HCT116 (cell line): ENCODE data around the gene PTGES2. TPM values are rescaled to one million over a fixed set of nuclear protein-coding genes. Genes with fewer than 3 reads are reported as not detected.

ENCODE experiments used
- ATAC-seq: fragments of 200-7000 bp; cut with Tn5 transposase; 2 replicates; pipeline ENCODE4 v1.9.1; 2020; ENCODE audit warnings: mild to moderate bottlenecking, moderate library complexity
- BruUV-seq: library from RNA; stranded (reverse); fragments of 400-500 nt; replicated peaks from 2 replicates; lab custom pipeline; 2021; lab: Mats Ljungman, UMichigan
- CTCF ChIA-PET: fragments of 300-600 bp; sonication (Branson Sonifier 250); formaldehyde crosslinking; loops from one replicate; lab custom pipeline; 2021; ENCODE audit warnings: antibody characterized with exemption; lab: Charles Lee
- POLR2A ChIA-PET: fragments of 300-600, 350-600 bp; sonication (Branson Sonifier 250); formaldehyde crosslinking; loops from one replicate; lab custom pipeline; 2021; ENCODE audit warnings: antibody characterized with exemption; lab: Charles Lee
- RAD21 ChIA-PET, 2 experiments: fragments of 300-600 bp; sonication (Branson Sonifier 250); formaldehyde crosslinking; loops; one replicate each; lab custom pipeline; 2023; ENCODE audit warnings: low total read pairs in 2 of 2; ENCODE audit not compliant: uncharacterized antibody in 2 of 2, unreplicated experiment in 2 of 2, low non-redundant PET in 1 of 2; lab: Charles Lee
- DNase-seq: peaks from one replicate; pipeline ENCODE4 v3.0.0-alpha.2; 2010; ENCODE audit warnings: low read depth, low spot score
- H2AFZ ChIP-seq: fragments of 200-600 bp; shearing (Covaris generic), sonication (generic); 2 replicates; pipeline ENCODE4 v1.6.1; 2017; ENCODE audit warnings: low read depth, mixed run types, mixed read lengths, antibody characterized with exemption, low read length; ENCODE audit not compliant: poor library complexity, severe bottlenecking
- H3K27ac ChIP-seq: 2 replicates; pipeline ENCODE4 v1.5.1; 2012; ENCODE audit warnings: low read depth, low read length
- H3K27me3 ChIP-seq: fragments of 200-600 bp; sonication (generic); 2 replicates; pipeline ENCODE4 v1.6.1; 2016; ENCODE audit warnings: mixed run types, low read length, mixed read lengths; ENCODE audit not compliant: insufficient read depth
- H3K36me3 ChIP-seq, 2 experiments: fragments of 200-500 bp in 1 of 2; fragments of 200-600 bp in 1 of 2; sonication (Bioruptor generic) in 1 of 2; sonication (generic) in 1 of 2; 2 replicates each; pipeline versions ENCODE4 v1.5.1 to v1.6.1; 2014 to 2016; ENCODE audit warnings: low read length in 2 of 2, inconsistent platforms in 1 of 2, mixed read lengths in 1 of 2, mixed run types in 1 of 2; ENCODE audit not compliant: insufficient read depth in 2 of 2, control insufficient read depth in 1 of 2
- H3K4me1 ChIP-seq, 2 experiments: fragments of 200-600 bp in 1 of 2; sonication (generic) in 1 of 2; 2 replicates each; pipeline versions ENCODE4 v1.5.1 to v1.6.1; 2012 to 2017; ENCODE audit warnings: low read length in 2 of 2, inconsistent platforms in 1 of 2, mild to moderate bottlenecking in 1 of 2, mixed read lengths in 1 of 2, mixed run types in 1 of 2, moderate library complexity in 1 of 2; ENCODE audit not compliant: insufficient read depth in 2 of 2, control insufficient read depth in 1 of 2
- H3K4me2 ChIP-seq: fragments of 200-600 bp; sonication (generic); 2 replicates; pipeline ENCODE4 v1.6.1; 2017; ENCODE audit warnings: mixed run types, low read length, mixed read lengths
- H3K4me3 ChIP-seq, 2 experiments: fragments of 200-600 bp in 1 of 2; sonication (generic) in 1 of 2; replicated peaks in 1 of 2; 2 replicates each; pipeline ENCODE4 v1.5.1; 2011 to 2016; ENCODE audit warnings: low read length in 2 of 2, control low read depth in 1 of 2, low read depth in 1 of 2, mild to moderate bottlenecking in 1 of 2, mixed read lengths in 1 of 2, mixed run types in 1 of 2
- H3K79me2 ChIP-seq: fragments of 200-600 bp; sonication (generic); 2 replicates; pipeline ENCODE4 v1.6.1; 2017; ENCODE audit warnings: mild to moderate bottlenecking, mixed run types, low read length, moderate library complexity, mixed read lengths; ENCODE audit not compliant: insufficient read depth
- H3K9ac ChIP-seq: fragments of 200-600 bp; sonication (generic); 2 replicates; pipeline ENCODE4 v1.6.1; 2016; ENCODE audit warnings: low read length, mixed read lengths
- H3K9me2 ChIP-seq: fragments of 200-600 bp; sonication (generic), shearing (Covaris generic); 2 replicates; pipeline ENCODE4 v1.6.1; 2017; ENCODE audit warnings: mixed run types, mild to moderate bottlenecking, moderate library complexity; ENCODE audit not compliant: insufficient read depth
- H3K9me3 ChIP-seq, 2 experiments: fragments of 200-500 bp in 1 of 2; fragments of 200-600 bp in 1 of 2; sonication (Bioruptor generic) in 1 of 2; sonication (generic) in 1 of 2; 2 replicates each; pipeline ENCODE4 v1.6.1; 2014 to 2017; ENCODE audit warnings: low read length in 2 of 2, mixed read lengths in 2 of 2, inconsistent platforms in 1 of 2, low read depth in 1 of 2, mild to moderate bottlenecking in 1 of 2, mixed run types in 1 of 2, moderate library complexity in 1 of 2; ENCODE audit not compliant: control insufficient read depth in 1 of 2, insufficient read depth in 1 of 2
- H4K20me1 ChIP-seq: fragments of 200-600 bp; sonication (generic), shearing (Covaris generic); 2 replicates; pipeline ENCODE4 v1.6.1; 2017; ENCODE audit warnings: mixed run types, mild to moderate bottlenecking, moderate library complexity; ENCODE audit not compliant: insufficient read depth
- CBX3 ChIP-seq: IDR thresholded peaks from 2 replicates; pipeline ENCODE4 v1.6.1; 2012; ENCODE audit warnings: low read depth
- CTCF ChIP-seq, 3 experiments: fragments of 200-600 bp in 1 of 3; sonication (generic) in 1 of 3; IDR thresholded peaks in 2 of 3; conservative IDR thresholded peaks in 1 of 3; 2 replicates each; pipeline ENCODE4 v1.5.1; 2012 to 2017; ENCODE audit warnings: low read depth in 2 of 3, low read length in 2 of 3, antibody characterized with exemption in 1 of 3, borderline replicate concordance in 1 of 3, control low read depth in 1 of 3, mild to moderate bottlenecking in 1 of 3, mixed read lengths in 1 of 3, mixed run types in 1 of 3, moderate library complexity in 1 of 3; ENCODE audit not compliant: insufficient read depth in 1 of 3
- EGR1 ChIP-seq: IDR thresholded peaks from 2 replicates; pipeline ENCODE4 v1.6.1; 2012; ENCODE audit warnings: low read depth
- EZH2 ChIP-seq: fragments of 200-600 bp; sonication (generic); IDR thresholded peaks from 2 replicates; pipeline ENCODE4 v1.6.1; 2017; ENCODE audit warnings: antibody characterized with exemption, mixed run types
- EZH2phosphoT487 ChIP-seq: fragments of 200-600 bp; IDR thresholded peaks from 2 replicates; pipeline ENCODE4 v1.6.1; 2018; ENCODE audit warnings: antibody characterized with exemption, borderline replicate concordance
- JUND ChIP-seq: IDR thresholded peaks from 2 replicates; pipeline ENCODE4 v1.6.1; 2012
- SIN3A ChIP-seq: IDR thresholded peaks from 2 replicates; pipeline ENCODE4 v1.6.1; 2012; ENCODE audit warnings: low read depth
- SP1 ChIP-seq: IDR thresholded peaks from 2 replicates; pipeline ENCODE4 v1.6.1; 2012; ENCODE audit warnings: low read depth
- TCF7L2 ChIP-seq: IDR thresholded peaks from 2 replicates; pipeline ENCODE4 v1.7.0; 2011; ENCODE audit warnings: borderline replicate concordance, inconsistent platforms; ENCODE audit not compliant: insufficient read depth, insufficient read length; ENCODE audit errors: extremely low read depth
- ZFX ChIP-seq: fragments of 450-650 bp; IDR thresholded peaks from 2 replicates; pipeline ENCODE4 v1.6.1; 2017
- ZNF274 ChIP-seq: fragments of 200-500 bp; sonication (Bioruptor generic); IDR thresholded peaks from 2 replicates; pipeline ENCODE4 v1.6.1; 2014; ENCODE audit warnings: mild to moderate bottlenecking, low read depth, low read length, inconsistent platforms
- intact Hi-C: fragments of 100-400 bp; cut with micrococcal nuclease; formaldehyde crosslinking; loops from 2 replicates; pipeline ENCODE4 v1.10.0; 2022
- total RNA-seq: library from RNA; stranded (reverse); gene quantifications from one replicate; pipeline ENCODE4 v1.2.1, GENCODE V29; 2021; ENCODE audit not compliant: unreplicated experiment

The PTGES2 gene
- total RNA-seq, 1 experiment from 2014 or later = 148 TPM

GRCh38 chr9:128162215-128163026 is 34.9 kb upstream of the PTGES2 start:
- no peaks in the 10 kb centered on the region for H3K27me3 ChIP-seq
- no peak overlapping the region for H3K27ac ChIP-seq
- H3K4me3 ChIP-seq = no peak overlapping the region
- no peak overlapping the region for H3K9ac ChIP-seq
- intact Hi-C loops = no loop called here
- POLR2A ChIA-PET = no interaction called here
- no peaks in the 10 kb centered on the region for H3K9me3 ChIP-seq
- H3K79me2 ChIP-seq = peaks cover 13% of the 10 kb centered on the region
- TF ChIP-seq JUND = no peak
- TF ChIP-seq CBX3 = no peak
- no peak for TF ChIP-seq EZH2
- no peak for TF ChIP-seq ZNF274
- TF ChIP-seq SIN3A = no peak
- no peak for TF ChIP-seq CTCF (IDR thresholded peaks at IDR 0.05 in 2 of 3, conservative IDR thresholded peaks at IDR 0.05 in 1 of 3; ENCODE audit: borderline replicate concordance in 1 of 3, insufficient read depth in 1 of 3, low read depth in 2 of 3, low read length in 2 of 3)
- TF ChIP-seq EGR1 = no peak
- TF ChIP-seq TCF7L2 = no peak
- no peak for TF ChIP-seq ZFX
- TF ChIP-seq SP1 = no peak
- TF ChIP-seq EZH2phosphoT487 = no peak
- TF ChIP-seq, all 23 proteins: peak for 0
- CTCF ChIA-PET = interaction anchor here (0.8 kb wide), 1 partner anchor 21 kb away, joined by 3 read pairs; no protein-coding TSS in a partner anchor
- RAD21 ChIA-PET = no interaction called here
- no peak overlapping the region for H2AFZ ChIP-seq
- no TSS peak for BruUV-seq
- peaks cover 8 to 14% of the 10 kb centered on the region in 2 experiments; a peak in 3 of 4 replicates for H3K36me3 ChIP-seq
- no peak overlapping the region for H3K4me2 ChIP-seq
- DNase-seq (no peak), ATAC-seq (no peak)
- no peaks in the 10 kb centered on the region for H4K20me1 ChIP-seq
- no peaks in the 10 kb centered on the region for H3K9me2 ChIP-seq
- H3K4me1 ChIP-seq = peaks cover 0 to 17% of the 10 kb centered on the region in 2 experiments; a peak in 2 of 4 replicates
